Mesenchymal stem cell (in vitro differentiated cells and primary cell): ENCODE data around the gene CHST15.

ENCODE experiments used
- DNase-seq: peaks from one replicate; pipeline ENCODE4 v3.0.0-alpha.2; 2013
- H2AFZ ChIP-seq: one replicate; pipeline ENCODE4 v1.6.1; 2013; ENCODE audit warnings: low read depth, mild to moderate bottlenecking, control low read depth, inconsistent platforms, low read length, moderate library complexity
- H2AK5ac ChIP-seq: 2 replicates; pipeline ENCODE4 v1.6.1; 2013; ENCODE audit warnings: low read length, moderate library complexity, mild to moderate bottlenecking, inconsistent platforms; ENCODE audit not compliant: severe bottlenecking
- H2BK120ac ChIP-seq: one replicate; pipeline ENCODE4 v1.6.1; 2013; ENCODE audit warnings: low read depth, mild to moderate bottlenecking, inconsistent platforms, low read length, moderate library complexity
- H2BK12ac ChIP-seq, 2 experiments: one replicate each; pipeline ENCODE4 v1.6.1; 2013; ENCODE audit warnings: inconsistent platforms in 2 of 2, low read length in 2 of 2, mild to moderate bottlenecking in 2 of 2, moderate library complexity in 2 of 2, control low read depth in 1 of 2
- H2BK15ac ChIP-seq: one replicate; pipeline ENCODE4 v1.6.1; 2013; ENCODE audit warnings: mild to moderate bottlenecking, low read depth, inconsistent platforms; ENCODE audit not compliant: poor library complexity, severe bottlenecking
- H2BK5ac ChIP-seq: 2 replicates; pipeline ENCODE4 v1.6.1; 2013; ENCODE audit warnings: low read depth, mild to moderate bottlenecking, low read length, control low read depth, inconsistent platforms; ENCODE audit not compliant: poor library complexity, severe bottlenecking
- H3K14ac ChIP-seq, 2 experiments: one replicate each; pipeline ENCODE4 v1.6.1; 2013; ENCODE audit warnings: inconsistent platforms in 2 of 2, low read length in 2 of 2, control low read depth in 1 of 2, mild to moderate bottlenecking in 1 of 2, moderate library complexity in 1 of 2
- H3K18ac ChIP-seq, 2 experiments: one replicate each; pipeline ENCODE4 v1.6.1; 2013; ENCODE audit warnings: inconsistent platforms in 2 of 2, low read length in 2 of 2, control low read depth in 1 of 2, low read depth in 1 of 2, mild to moderate bottlenecking in 1 of 2
- H3K23ac ChIP-seq, 2 experiments: one replicate each; pipeline ENCODE4 v1.6.1; 2013; ENCODE audit warnings: inconsistent platforms in 2 of 2, low read length in 2 of 2, mild to moderate bottlenecking in 2 of 2, moderate library complexity in 2 of 2, control low read depth in 1 of 2
- H3K27ac ChIP-seq: 2 replicates; pipeline ENCODE4 v1.5.1; 2013; ENCODE audit warnings: mild to moderate bottlenecking, moderate library complexity, low read length, control low read depth, inconsistent platforms; ENCODE audit not compliant: poor library complexity, severe bottlenecking
- H3K27me3 ChIP-seq, 2 experiments: 2 replicates each; pipeline versions ENCODE4 v1.6.1 to v1.7.0; 2013; ENCODE audit warnings: low read length in 2 of 2, mild to moderate bottlenecking in 2 of 2, moderate library complexity in 2 of 2, control low read depth in 1 of 2, inconsistent platforms in 1 of 2; ENCODE audit not compliant: control insufficient read depth in 1 of 2, insufficient read depth in 1 of 2
- H3K36me3 ChIP-seq, 2 experiments: 2 replicates each; pipeline versions ENCODE4 v1.6.1 to v1.7.0; 2013; ENCODE audit warnings: low read length in 2 of 2, control low read depth in 1 of 2, inconsistent platforms in 1 of 2, low read depth in 1 of 2, mild to moderate bottlenecking in 1 of 2; ENCODE audit not compliant: insufficient read depth in 2 of 2, control insufficient read depth in 1 of 2
- H3K4ac ChIP-seq, 2 experiments: one replicate each; pipeline ENCODE4 v1.6.1; 2013; ENCODE audit warnings: inconsistent platforms in 2 of 2, low read length in 2 of 2, mild to moderate bottlenecking in 2 of 2, moderate library complexity in 2 of 2, control low read depth in 1 of 2, low read depth in 1 of 2
- H3K4me1 ChIP-seq: 2 replicates; pipeline ENCODE4 v1.6.1; 2013; ENCODE audit warnings: low read depth, low read length, control low read depth; ENCODE audit not compliant: control insufficient read depth, insufficient read depth
- H3K4me2 ChIP-seq: 2 replicates; pipeline ENCODE4 v1.6.1; 2013; ENCODE audit warnings: low read length, mild to moderate bottlenecking, inconsistent platforms; ENCODE audit not compliant: poor library complexity, severe bottlenecking
- H3K4me3 ChIP-seq, 2 experiments: 2 replicates each; pipeline versions ENCODE4 v1.5.1 to v1.7.0; 2013; ENCODE audit warnings: low read length in 2 of 2, mild to moderate bottlenecking in 2 of 2, control low read depth in 1 of 2, low read depth in 1 of 2; ENCODE audit not compliant: insufficient read depth in 1 of 2
- H3K79me1 ChIP-seq: replicated peaks from 2 replicates; pipeline ENCODE4 v1.6.1; 2013; ENCODE audit warnings: mild to moderate bottlenecking, control low read depth, low read length, inconsistent platforms; ENCODE audit not compliant: poor library complexity, severe bottlenecking
- H3K9ac ChIP-seq: 2 replicates; pipeline ENCODE4 v1.7.0; 2013; ENCODE audit warnings: mild to moderate bottlenecking, low read length, moderate library complexity
- H3K9me3 ChIP-seq: 2 replicates; pipeline ENCODE4 v1.7.0; 2013; ENCODE audit warnings: mild to moderate bottlenecking, low read length; ENCODE audit not compliant: control insufficient read depth
- H4K8ac ChIP-seq: one replicate; pipeline ENCODE4 v1.6.1; 2013; ENCODE audit warnings: inconsistent platforms, mild to moderate bottlenecking, low read length, moderate library complexity
- H4K91ac ChIP-seq: one replicate; pipeline ENCODE4 v1.6.1; 2013; ENCODE audit warnings: mild to moderate bottlenecking, low read length, inconsistent platforms
- WGBS: methylation state at CpG from one replicate; pipeline ENCODE4 v1.1.7; 2013; ENCODE audit warnings: mixed read lengths; 5-methylcytosine and 5-hydroxymethylcytosine counted together

The CHST15 gene

GRCh38 chr10:124128811-124129145 is 35.4 kb upstream of the CHST15 start:
- 81% methylated on average over 5 of the region's 5 CpGs for WGBS
- H2BK5ac ChIP-seq = no peak overlapping the region

GRCh38 chr10:124127965-124128810 is 34.8 kb upstream of the CHST15 start:
- H3K4me2 ChIP-seq = no peak overlapping the region
- H3K23ac ChIP-seq = no peak overlapping the region
- no peak overlapping the region for H3K9ac ChIP-seq
- no peaks in the 10 kb centered on the region for H3K9me3 ChIP-seq
- H3K27me3 ChIP-seq = no peaks in the 10 kb centered on the region
- H3K4me1 ChIP-seq = peaks cover 3% of the 10 kb centered on the region
- DNase-seq = no peak
- no peaks in the 10 kb centered on the region for H3K79me1 ChIP-seq
- no peak overlapping the region for H2BK5ac ChIP-seq
- H3K4me3 ChIP-seq = no peak overlapping the region
- WGBS = 79% methylated on average over 14 of the region's 14 CpGs
- no peak overlapping the region for H2AK5ac ChIP-seq
- no peak overlapping the region for H2BK120ac ChIP-seq
- H3K14ac ChIP-seq = no peak overlapping the region
- no peak overlapping the region for H2BK15ac ChIP-seq
- no peak overlapping the region for H2AFZ ChIP-seq
- H3K36me3 ChIP-seq = no peaks in the 10 kb centered on the region
- H4K91ac ChIP-seq = peak overlapping the region; percentile 28
- peak overlapping the region; percentile 22 to 38 for H2BK12ac ChIP-seq
- H3K27ac ChIP-seq = no peak overlapping the region
- H4K8ac ChIP-seq = no peak overlapping the region
- peak overlapping the region; percentile 11 to 42 for H3K18ac ChIP-seq
- H3K4ac ChIP-seq = peak overlapping the region in 1 of 2 experiments; percentile 3

More at GRCh38 chr10:124128811-124129145, 35.4 kb upstream of the CHST15 start:
- no peak overlapping the region for H3K4me2 ChIP-seq
- H3K36me3 ChIP-seq = no peaks in the 10 kb centered on the region
- no peak overlapping the region for H4K8ac ChIP-seq
- H3K23ac ChIP-seq = no peak overlapping the region
- no peak overlapping the region for H3K14ac ChIP-seq
- no peak overlapping the region for H4K91ac ChIP-seq
- peak overlapping the region in 1 of 2 experiments; percentile 3 for H3K4ac ChIP-seq
- no peaks in the 10 kb centered on the region for H3K27me3 ChIP-seq
- no peaks in the 10 kb centered on the region for H3K9me3 ChIP-seq
- H3K79me1 ChIP-seq = no peaks in the 10 kb centered on the region
- H3K27ac ChIP-seq = no peak overlapping the region
- no peak overlapping the region for H3K4me3 ChIP-seq
- peaks cover under 1% of the 10 kb centered on the region for H3K4me1 ChIP-seq
- H3K18ac ChIP-seq = peak overlapping the region; percentile 11 to 42
- no peak overlapping the region for H2AK5ac ChIP-seq
- H2BK15ac ChIP-seq = no peak overlapping the region
- no peak for DNase-seq
- peak overlapping the region in 1 of 2 experiments; percentile 38 for H2BK12ac ChIP-seq
- no peak overlapping the region for H3K9ac ChIP-seq
- no peak overlapping the region for H2AFZ ChIP-seq
- no peak overlapping the region for H2BK120ac ChIP-seq

- Histone ChIP-seq H4K91ac (peak overlapping the region; percentile 28), H3K23ac (no peak overlapping the region), H3K79me1 (no peaks in the 10 kb centered on the region), H2BK12ac (no peak overlapping the region), H3K27me3 (no peaks in the 10 kb centered on the region), H3K18ac (peak overlapping the region in 1 of 2 experiments; percentile 28), H2AFZ (no peak overlapping the region), H3K4me1 (peaks cover 7% of the 10 kb centered on the region), H2BK15ac (no peak overlapping the region), H3K27ac (no peak overlapping the region), H3K4me3 (no peak overlapping the region), H3K36me3 (no peaks in the 10 kb centered on the region), H3K4ac (no peak overlapping the region), H2AK5ac (no peak overlapping the region), H3K9me3 (no peaks in the 10 kb centered on the region), H2BK5ac (no peak overlapping the region), H4K8ac (no peak overlapping the region), H2BK120ac (no peak overlapping the region), H3K14ac (no peak overlapping the region), H3K9ac (no peak overlapping the region), H3K4me2 (no peak overlapping the region)
- 89% methylated on average over 9 of the region's 9 CpGs for WGBS
- DNase-seq = no peak
Observed at GRCh38 chr10:124127563-124127962, 34.2 kb upstream of the CHST15 start.

GRCh38 chr10:124126983-124127385 is 33.6 kb upstream of the CHST15 start:
- H3K9me3 ChIP-seq = no peaks in the 10 kb centered on the region
- no peak overlapping the region for H2BK5ac ChIP-seq
- no peak overlapping the region for H2AFZ ChIP-seq
- H4K8ac ChIP-seq = no peak overlapping the region
- H3K4me2 ChIP-seq = no peak overlapping the region
- no peaks in the 10 kb centered on the region for H3K79me1 ChIP-seq
- H2AK5ac ChIP-seq = no peak overlapping the region
- H3K27me3 ChIP-seq = no peaks in the 10 kb centered on the region
- peaks cover 7% of the 10 kb centered on the region for H3K4me1 ChIP-seq
- H3K36me3 ChIP-seq = no peaks in the 10 kb centered on the region
- H3K18ac ChIP-seq = no peak overlapping the region
- peak overlapping the region in 1 of 2 experiments; percentile 53 for H3K14ac ChIP-seq
- H2BK12ac ChIP-seq = peak overlapping the region in 1 of 2 experiments; percentile 37
- no peak overlapping the region for H3K23ac ChIP-seq
- H2BK15ac ChIP-seq = no peak overlapping the region
- H3K4ac ChIP-seq = no peak overlapping the region
- DNase-seq = no peak
- no peak overlapping the region for H2BK120ac ChIP-seq
- WGBS = 95% methylated on average over 9 of the region's 9 CpGs
- no peak overlapping the region for H4K91ac ChIP-seq
- H3K27ac ChIP-seq = no peak overlapping the region
- H3K9ac ChIP-seq = no peak overlapping the region
- H3K4me3 ChIP-seq = no peak overlapping the region
